ENCODE results near the gene RBMS3.
"Not testable (repeated sequence)": the region's sequence is repeated elsewhere in the genome, so short reads cannot be mapped to it uniquely, and the experiment has no call there.

The RBMS3 gene

DNA sequence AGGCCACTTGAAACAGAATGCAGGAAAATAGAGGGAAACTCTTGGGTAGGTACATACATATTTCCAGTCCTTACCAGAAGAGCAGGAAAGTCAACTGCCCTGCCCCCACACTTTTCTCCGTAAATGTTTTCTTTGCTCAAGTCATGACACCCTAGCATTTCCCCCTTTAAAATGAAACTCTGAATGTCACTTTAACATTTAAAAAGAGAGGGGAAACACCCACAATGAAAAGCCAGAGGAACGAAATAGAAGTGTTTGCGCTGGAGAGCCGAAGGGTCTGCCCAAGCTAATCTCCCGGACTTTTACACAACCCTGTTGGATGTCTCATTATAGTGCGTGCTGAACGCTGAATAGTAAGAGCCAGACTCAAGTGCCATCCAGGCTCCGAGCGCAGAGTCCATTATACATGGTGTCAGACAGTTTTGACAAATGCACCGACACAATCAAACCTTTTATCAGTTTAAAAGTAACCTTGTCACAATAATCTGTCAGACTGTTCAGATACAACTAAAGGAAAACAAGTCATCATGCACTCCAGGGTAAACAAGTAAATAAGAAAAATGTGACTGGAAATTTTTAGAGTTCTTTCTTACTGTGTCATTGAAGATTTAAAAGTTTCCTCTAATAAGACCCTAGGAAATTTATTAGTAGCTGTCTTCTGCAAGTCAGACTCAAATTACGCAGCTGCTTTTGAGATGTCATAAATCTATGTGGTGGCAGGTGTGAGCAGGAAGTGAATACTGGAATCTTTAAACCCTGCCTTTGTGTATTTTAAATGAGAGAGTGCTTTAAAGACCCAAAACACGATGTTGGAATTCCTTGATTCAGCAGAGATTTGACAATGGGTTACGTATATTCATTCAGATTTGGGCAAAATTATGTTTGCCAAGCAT lies 159.8 kb downstream of the RBMS3 start:
- no peak for DNase-seq

DNA sequence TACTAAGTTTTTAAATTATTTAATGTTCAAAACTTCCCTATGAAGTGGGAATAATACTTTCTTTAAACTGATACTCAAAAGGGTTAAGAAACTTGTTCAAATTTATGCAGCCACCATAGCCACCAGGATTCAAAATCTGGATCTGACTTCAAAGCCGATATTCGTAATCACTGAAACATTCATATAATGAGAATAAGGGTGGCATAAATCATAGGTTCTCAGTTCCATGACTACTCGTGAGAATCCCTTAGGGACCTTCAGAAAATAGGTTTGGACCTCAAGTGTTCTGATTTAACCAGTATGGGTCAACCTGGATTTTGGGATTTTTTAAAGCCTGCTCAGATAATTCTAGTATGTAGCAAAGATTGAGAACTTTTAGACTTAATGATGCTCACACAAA lies 160.6 kb downstream of the RBMS3 start:
- DNase-seq: no peak

DNA sequence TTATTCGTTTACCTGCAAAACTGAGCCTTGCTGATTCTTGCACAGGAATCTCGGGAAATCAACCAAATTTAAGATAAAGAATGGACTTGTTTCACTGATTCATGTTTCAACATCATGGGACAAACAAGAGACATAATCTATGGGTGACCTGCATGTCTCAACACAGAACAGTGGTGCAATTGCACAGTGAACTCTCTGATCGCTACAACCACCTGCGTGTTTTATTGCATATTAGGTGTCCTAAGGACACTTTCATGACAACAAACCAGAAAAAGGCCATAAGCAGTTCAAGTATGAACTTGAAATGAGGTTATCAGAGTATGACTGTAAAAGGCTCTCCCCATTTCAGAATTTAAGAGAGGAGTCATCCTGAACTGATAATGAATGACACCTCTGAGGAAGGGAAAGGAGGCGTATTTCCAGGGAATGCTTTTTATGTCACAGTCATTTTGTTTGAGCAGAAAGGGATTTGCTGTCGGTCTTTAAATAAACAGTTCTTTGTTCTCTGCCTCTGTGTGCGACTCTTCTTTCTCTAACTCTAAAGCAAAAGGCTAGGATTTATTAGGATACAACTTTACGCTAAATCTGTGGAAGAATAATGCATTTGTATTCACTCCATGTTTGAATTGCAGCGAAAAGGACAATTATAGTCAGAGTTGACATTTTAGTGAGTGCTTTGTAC lies 167.2 kb downstream of the RBMS3 start:
- DNase-seq: no peak

DNA sequence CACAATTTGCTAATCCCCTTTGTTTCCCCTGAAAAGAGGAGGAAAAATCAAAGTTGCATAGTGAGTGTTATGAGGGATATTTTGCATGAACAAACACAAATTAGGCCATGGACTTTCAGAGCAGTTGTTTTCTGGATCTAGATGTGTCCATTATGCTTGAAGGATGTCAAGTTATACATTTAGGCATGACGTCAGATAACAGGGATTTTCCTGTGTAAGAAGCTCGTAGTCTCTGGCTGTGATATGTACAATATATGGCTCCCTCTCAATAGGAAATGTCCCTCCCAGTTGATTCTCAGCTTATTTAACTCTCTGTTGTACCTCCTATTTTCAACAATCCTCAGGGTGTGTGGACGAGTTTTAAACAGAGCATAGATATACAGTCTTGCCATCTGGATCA lies 171.0 kb downstream of the RBMS3 start:
- DNase-seq: no peak

DNA sequence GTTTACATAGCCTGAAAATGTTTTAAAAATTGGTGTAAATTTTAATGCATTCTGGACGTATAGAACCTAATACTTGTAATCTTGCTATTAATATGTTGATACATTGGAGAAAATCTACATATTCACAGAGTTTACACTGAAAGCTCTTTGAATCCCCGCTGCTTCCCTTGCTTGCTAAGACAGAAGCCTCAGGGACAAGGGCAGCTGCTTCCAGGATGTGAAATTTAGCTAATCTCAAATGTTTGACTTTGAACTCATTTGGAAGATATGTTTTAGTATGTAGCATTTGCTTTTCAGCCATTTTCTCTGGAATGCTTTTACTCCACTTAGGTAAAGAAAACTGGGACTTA lies 172.0 kb downstream of the RBMS3 start:
- DNase-seq: no peak

DNA sequence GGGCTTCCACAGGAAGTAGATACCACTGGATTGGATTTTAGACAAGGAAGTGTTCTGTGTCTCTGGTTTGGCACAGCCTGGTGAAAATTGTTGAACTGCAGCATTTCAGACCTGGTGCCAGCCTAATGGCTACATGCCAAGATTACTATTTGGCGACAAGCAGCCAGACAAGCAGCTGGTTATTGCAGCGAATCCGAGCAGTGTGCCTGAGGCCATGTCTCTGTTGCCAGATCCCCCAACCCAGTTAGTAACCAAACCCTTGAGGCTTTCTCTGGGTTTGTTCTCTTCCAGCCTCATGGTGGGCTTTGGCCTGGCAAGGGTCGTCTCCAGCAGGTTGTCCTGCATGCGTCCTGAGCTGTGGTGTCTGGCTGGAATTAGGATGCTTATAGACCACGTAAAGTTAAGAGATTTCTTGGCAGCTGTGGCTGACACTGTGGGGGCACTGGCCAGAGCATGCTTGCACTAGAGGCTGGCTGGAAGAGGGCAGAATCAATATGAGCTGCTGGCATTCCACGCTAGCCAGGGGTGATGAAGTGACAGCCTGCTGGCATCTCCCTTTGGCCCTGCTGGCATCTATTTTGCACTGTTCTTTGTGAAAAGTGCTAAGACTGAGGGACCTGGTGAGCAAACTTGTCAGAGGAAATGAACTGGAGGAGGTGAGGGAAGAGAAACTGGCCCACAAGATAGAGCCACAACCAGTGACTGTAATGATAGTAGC lies 172.6 kb downstream of the RBMS3 start:
- DNase-seq: no peak

DNA sequence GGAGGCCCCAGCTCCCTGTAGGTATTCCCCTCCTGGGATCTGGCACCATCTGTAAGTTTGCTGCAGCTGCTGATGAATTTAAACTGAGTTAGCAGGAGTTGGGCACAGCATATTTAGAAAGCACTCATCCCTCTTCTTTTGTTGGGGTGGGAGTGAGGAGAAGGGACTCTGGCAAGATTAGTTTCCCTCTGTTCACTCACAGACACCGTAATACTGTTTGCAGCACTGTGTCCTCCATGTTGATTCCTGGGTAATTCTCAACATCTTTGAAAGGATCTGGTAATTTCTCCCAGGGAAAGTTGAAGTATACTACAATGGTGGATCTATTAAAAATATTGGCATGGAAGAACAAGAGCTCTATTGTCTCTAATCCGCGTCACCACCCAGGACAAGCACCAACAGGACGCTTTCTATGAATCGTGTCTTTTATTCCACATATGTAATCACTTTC lies 173.3 kb downstream of the RBMS3 start:
- no peak for DNase-seq

DNA sequence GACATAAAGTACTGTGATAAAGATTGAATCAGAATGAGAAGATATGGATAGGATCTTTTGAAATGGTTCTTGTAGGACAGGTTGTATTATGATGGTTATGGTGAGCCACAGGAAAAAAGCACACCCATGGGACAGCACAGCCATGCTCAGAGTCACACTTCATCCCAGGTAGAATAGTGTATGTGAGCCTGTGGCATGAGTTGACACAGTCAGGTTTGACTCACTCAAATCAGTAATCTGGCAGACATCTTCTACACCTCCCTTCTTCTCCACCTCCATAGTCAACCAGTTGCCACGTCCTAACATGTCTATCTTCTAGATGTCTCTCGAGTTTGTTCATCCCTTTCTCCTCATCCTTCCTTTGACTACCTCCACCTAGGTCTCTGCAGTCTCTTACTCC lies 176.0 kb downstream of the RBMS3 start:
- DNase-seq: no peak

DNA sequence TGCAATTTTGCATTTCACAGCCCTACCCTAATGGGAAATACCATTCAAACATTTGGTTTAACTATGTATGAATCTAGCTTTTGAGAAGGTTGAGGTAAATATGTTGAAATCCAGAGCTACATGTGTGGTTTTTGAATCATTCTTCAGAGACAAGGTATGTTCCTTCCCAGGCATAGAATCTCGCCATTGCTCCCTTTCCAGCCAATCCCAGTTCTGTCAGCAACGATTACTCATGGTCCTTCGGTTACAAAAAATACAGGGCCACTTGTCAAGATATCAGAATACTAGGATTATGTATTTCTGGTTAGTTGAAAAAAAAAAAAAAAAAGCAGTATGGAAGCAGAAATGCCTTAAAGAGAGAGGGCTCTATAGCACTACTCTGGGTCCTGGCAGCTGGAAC lies 182.4 kb downstream of the RBMS3 start:
- no peak for DNase-seq

DNA sequence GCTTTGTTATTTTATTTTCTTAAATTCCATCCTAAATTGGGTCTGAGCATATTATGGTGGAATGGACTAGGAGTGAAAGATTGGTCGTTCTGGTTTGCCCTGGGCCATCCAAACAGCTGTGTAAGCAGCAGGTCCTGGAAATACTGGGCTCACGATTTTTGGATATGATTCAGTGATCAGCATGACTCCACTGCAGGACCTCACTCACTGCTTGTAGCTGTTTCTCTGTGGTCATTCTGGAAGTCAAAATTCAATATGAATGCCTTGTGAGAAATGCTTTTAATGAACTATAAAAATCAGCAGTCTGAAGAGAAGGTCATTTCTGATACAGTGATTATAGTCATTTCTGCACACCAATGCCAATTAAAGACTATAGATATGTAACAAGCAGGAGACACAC lies 185.0 kb downstream of the RBMS3 start:
- no peak for DNase-seq

DNA sequence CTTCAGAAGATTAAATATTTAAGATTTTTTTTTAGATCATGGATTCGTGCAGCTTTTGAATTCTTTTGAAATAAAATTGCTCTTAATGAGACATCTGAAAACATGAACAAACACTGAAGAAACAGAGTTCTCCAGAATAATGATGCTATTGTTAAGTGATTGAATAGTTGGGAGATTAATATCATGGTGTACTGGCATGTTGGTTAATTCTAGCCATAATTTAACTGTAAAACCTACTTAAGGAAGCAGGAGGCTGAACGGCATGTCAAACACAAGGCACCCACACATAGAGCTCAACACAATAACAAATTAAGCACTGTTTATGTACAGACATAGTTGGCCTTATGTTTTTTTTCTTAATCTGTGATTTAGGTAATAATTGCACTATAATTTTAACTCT lies 185.6 kb downstream of the RBMS3 start:
- DNase-seq: no peak

DNA sequence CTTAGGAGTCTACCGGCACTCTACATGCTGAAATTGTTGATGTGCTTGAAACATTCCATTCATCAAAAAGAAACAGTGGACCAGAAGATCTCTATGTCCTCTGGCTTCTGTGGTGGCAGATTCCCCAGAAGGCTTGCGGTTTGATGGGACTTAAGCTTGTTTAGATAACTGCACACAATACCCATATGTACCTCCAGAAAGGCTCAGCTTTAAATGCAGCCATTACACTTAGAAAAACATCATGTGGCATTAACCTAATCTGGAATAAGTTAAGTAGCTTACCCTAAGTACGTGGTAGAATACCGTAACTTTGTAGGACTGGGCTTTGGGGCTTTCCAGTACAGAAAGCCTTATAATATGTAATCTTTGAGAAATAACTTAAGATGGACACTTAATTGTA lies 187.3 kb downstream of the RBMS3 start:
- DNase-seq: no peak

DNA sequence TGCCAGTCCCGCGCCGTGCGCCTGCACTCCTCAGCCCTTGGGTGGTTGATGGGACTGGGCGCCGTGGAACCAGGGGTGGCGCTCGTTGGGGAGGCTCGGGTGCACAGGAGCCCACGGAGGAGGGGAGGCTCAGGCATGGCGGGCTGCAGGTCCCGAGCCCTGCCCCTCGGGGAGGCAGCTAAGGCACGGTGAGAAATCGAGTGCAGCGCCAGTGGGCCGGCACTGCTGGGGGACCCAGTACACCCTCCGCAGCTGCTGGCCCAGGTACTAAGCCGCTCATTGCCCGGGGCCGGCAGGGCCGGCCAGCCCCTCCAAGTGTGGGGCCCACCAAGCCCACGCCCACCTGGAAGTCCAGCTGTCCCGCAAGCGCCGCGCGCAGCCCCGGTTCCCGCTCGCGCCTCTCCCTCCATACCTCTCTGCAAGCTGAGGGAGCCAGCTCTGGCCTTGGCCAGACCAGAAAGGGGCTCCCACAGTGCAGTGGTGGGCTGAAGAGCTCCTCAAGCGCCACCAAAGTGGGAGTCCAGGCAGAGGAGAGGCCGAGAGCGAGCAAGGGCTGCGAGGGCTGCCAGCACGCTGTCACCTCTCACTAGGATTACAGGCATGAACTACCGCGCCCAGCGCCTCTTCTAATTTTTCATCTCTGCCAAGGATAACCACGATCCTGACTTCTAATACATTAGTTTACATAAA lies 192.8 kb downstream of the RBMS3 start:
- not testable (repeated sequence) for DNase-seq

DNA sequence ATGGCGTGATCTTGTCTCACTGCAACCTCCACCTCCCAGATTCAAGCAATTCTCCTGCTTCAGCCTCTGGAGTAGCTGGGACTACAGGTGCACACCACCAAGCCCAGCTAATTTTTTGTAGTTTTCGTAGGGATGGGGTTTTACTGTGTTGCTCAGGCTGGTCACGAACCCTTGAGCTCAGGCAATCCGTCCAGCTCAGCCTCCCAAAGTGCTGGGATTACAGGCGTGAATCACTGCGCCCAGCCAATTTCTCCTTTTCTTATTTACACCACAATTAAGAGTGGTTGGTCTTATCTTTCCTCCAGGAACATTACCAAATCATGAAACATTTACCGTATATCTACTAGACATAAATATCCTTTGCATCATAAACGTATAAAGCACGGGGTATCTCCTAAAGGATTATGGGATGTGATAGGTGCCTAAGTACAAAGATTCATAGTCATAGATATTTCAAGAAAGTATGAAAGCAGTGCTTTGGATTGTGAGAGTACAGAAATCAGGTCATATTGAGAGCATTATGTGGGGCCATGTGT lies 194.5 kb downstream of the RBMS3 start:
- DNase-seq: no peak

DNA sequence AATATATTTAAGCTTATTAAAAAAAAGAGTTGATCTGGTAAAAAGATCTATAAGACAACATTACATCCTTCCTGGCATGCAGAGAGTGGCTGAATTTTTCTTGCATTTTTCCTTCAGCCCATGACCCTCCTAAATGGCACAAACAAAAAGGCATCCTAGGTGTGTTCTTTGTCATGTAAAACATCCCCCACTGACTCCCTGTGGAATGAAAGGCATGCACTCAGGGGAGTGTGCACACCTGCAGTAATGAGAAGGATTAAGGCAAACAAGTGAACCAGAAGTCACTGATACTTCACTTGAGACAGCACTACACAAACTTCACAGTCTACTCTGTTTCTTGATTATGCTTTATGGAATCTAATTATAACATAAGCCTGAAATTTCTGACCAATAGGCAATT lies 195.0 kb downstream of the RBMS3 start:
- DNase-seq: no peak

DNA sequence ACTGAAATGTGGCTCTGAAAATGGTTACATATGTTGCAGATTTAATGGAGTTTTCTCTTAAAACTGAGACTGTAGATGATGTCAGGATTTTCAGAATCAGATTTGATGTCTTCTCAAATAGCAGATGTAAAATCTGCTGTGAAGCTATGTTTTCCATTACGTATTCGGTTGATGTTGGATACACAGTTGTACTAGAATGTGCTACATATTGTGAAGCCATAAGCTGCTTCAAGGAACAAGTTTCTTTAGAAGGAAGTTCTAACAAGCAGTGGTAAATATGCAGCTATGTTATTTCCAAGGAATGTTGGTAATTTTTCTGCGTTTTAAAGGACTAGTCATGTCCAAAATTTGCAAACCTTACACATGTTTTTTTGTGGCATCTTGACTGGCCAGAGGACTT lies 197.7 kb downstream of the RBMS3 start:
- no peak for DNase-seq

DNA sequence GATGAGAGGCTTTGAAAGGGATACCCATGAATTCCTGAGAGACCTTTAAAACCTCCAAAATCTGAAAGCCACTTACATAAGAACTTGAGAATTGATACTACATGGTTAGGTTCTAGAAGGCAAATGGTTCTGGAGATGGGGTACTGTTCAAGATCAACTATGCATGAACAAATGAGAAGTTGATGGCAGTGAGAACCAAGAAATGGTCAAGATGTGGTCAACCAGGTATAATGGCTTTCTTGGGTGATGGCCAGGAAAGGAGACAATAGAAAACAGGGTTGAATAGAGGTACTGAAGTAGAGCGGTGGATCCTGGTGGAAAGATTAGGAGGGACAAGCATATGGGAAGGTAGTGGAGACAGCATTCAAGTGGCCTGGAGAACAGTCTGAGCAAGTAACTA lies 200.4 kb downstream of the RBMS3 start:
- no peak for DNase-seq

DNA sequence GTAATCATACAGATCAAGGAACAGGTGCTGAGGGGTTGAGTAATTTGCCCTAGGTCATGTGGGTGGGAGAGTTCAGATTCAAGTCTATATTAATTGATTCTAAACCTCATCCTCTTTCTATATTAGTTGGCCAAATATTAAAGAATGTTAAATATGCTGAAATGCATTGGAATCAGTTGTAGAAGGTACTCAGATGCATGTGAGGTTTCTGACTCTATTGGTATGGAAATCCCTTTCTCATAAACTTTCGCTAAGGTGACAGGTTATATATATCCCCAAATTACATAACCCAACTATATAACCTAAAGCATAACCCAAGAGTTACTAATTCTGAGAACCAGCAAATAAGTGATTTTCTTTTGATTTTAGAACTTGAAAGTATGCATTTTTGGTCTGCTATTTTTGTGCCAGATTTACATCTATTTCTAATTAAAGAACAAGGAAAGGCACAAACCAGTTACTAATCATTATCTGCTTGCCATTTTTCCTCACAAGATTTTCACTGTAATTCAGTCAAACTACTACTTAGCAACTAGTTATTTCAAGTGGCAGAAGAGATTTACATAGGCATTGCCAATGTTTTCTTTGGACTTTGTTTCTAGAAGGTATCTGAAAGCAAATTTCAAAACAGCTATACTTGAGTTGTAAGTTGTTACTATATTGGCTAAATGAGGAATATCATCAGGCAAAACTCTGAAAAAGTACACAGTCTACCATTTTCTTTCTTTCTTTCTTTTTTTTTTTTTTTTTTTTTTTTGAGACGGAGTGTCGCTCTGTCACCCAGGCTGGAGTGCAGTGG lies 201.3 kb downstream of the RBMS3 start:
- DNase-seq: no peak

DNA sequence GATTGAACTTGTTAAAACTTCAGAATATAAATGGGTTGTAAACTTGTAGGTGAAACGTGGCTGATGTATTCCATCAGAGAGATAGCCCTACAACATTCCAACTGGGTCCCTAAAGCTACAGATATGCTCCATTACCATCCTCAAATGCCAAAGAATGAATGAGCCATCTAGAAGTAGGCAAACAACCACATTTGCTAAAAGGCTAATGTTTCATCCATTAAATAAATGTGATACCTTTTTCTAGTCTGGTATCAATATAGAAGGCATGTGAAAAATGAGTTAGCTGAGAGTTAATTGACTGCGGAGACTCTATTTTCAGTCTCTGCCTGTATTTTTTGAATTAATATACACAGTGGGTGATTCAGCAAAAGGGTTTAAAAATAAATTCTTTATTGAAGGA lies 203.8 kb downstream of the RBMS3 start:
- DNase-seq: no peak

DNA sequence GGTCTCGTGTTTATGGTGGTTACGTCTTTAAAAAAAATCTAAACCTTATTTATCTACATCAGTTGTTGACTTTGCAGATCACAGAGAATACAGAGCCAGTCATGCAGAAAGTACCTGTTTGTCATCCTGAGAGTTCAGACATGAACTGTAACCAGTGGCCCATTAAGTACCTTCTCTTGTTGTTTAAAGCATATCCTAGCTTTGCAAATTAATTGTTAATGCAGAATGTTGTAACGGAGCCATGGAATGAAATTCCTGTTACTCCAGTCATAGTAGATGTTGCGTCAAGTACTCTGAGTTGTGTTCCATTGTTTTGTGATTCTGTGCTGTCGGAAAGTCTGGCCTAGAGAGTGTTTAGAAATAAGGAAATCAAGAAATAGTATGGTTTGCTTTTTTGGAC lies 205.2 kb downstream of the RBMS3 start:
- no peak for DNase-seq

DNA sequence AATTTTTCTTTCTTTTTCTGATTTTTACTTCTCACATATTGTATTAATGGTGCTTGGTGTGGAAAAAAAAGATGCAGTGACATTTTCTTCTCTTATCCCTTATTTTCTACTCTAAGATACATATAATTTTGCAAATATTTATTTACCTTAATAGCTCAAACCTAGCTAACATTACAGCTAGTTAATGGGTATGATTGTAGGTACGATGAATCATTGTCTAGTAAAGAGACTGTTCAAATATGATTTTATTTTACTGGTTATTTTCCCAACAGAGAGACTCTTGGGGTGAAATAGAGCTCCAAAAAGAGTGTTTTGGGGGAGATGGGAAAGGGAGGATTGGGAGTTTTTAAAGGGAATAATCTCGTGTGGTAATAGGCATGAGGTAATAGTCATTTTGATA lies 206.0 kb downstream of the RBMS3 start:
- no peak for DNase-seq

DNA sequence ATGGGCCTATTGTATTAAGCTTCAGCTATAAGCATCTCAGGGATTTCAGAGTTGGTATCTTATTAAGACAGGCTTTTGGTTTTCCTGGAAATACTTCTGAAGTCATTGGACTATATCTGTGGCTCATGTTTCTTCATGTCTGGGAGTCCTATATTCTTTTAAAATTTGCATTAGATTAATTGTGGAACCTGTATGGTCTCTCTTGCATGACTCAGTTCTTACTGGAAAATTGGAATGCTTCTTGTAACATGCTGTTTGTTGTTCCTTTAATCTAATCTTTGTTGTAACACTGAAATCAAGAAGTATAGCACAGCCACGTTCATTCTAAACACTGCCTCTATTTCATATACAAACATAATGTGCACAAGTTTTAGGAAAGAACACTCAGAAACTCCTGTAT lies 208.1 kb downstream of the RBMS3 start:
- no peak for DNase-seq

Data from activated CD4-positive, alpha-beta T cell treated with anti-CD3 and anti-CD28 coated beads, Interleukin-2, Interleukin-6, amounts not matched to agents 100 ng/mL and 50 ng/mL, durations not matched to agents 16 hours and 8 hours (primary cell).